Astrocyte of the cerebellum (primary cell): ENCODE measurements around the gene TNFAIP6.

Source experiments
- DNase-seq: peaks from one replicate; pipeline ENCODE4 v3.0.0-alpha.2; 2011; ENCODE audit warnings: low read depth
- H3K4me3 ChIP-seq: 2 replicates; pipeline ENCODE4 v1.5.1; 2011; ENCODE audit warnings: mild to moderate bottlenecking, low read depth, low read length, moderate library complexity
- in situ Hi-C: cut with HindIII; loops from 2 replicates; pipeline ENCODE4 v1.10.0; 2017; ENCODE audit warnings: low sequenced_read_pairs
- TF ChIP-seq, protein P1 (sequence below): IDR thresholded peaks from 2 replicates; pipeline ENCODE4 v1.5.1; 2012; ENCODE audit warnings: low read length, low read depth, moderate library complexity, mild to moderate bottlenecking; ENCODE audit errors: missing control alignments

The TNFAIP6 gene

DNA sequence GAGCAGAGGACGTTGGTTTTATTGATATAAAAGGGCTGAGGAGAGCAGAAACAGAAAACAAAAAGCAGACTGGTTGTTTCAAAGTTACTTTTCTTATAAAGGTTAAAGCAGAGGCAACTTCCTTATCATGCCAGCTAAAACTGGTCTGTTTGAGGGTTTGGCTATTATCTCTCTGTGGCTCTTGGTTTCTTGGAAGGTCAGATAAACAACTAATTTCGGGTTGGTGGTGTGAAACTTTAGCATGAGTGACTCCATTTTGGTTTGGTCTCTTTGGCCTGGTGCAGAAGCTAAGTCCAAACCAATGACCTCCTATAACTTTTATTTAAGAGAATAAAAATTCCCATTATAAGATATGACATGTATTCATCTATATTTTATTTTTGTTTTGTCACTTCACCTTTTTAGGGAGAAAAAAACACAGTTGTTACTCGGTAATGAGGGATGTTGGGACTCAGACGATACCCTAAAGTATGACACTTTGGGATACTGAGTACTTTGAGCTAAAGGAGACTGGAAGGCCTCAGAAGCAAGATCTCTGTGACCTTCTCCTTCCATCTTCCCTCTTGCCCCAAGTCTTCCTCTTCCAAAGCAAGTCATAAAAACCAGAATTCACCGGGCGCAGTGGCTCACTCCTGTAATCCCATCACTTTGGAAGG lies 23.3 kb downstream of the TNFAIP6 start:
- in situ Hi-C loops: no loop called here
- no peak for DNase-seq
- TF ChIP-seq, protein P1, sequence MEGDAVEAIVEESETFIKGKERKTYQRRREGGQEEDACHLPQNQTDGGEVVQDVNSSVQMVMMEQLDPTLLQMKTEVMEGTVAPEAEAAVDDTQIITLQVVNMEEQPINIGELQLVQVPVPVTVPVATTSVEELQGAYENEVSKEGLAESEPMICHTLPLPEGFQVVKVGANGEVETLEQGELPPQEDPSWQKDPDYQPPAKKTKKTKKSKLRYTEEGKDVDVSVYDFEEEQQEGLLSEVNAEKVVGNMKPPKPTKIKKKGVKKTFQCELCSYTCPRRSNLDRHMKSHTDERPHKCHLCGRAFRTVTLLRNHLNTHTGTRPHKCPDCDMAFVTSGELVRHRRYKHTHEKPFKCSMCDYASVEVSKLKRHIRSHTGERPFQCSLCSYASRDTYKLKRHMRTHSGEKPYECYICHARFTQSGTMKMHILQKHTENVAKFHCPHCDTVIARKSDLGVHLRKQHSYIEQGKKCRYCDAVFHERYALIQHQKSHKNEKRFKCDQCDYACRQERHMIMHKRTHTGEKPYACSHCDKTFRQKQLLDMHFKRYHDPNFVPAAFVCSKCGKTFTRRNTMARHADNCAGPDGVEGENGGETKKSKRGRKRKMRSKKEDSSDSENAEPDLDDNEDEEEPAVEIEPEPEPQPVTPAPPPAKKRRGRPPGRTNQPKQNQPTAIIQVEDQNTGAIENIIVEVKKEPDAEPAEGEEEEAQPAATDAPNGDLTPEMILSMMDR: no peak
- H3K4me3 ChIP-seq: no peak overlapping the region

DNA sequence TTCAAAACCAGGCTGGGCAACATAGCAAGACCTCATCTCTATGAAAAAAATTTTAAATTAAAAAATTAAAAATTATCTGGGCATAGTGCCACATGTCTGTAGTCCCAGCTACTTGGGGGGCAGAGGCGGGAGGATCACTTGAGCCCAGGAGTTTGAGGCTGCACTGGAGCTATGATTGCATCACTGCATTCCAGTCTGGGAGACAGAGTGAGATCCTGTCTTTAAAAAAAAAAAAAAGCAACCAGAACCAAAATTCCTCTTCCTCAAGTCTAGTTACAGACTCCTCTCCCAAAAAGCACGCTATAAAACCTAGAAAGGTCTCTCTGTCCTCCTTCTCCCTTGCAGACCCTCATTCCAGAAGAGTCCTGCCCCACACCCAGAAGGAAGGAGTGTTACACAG lies 23.9 kb downstream of the TNFAIP6 start:
- TF ChIP-seq, protein P1: no peak
- no peak for DNase-seq
- no peak overlapping the region for H3K4me3 ChIP-seq
- in situ Hi-C loops: no loop called here

DNA sequence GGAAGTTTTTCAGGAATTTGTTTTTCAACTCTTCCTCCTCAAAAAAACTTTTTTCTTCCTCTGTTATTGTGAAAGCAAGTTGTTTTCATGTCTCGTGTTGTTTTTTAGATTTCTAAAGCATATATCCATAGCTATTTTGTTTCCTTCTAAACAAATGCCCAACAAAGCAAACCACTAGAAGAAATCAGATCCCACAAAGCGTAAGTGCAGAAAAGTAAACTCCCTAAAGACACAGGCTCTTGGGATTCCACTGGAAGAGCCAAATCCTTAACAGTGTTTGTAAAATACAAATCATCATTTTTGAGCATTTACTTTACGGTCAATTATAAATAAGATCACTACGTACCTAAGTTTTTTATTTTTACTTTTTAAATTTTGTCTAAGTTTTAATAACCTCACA lies 30.6 kb downstream of the TNFAIP6 start:
- in situ Hi-C loops: no loop called here
- H3K4me3 ChIP-seq: no peak overlapping the region
- TF ChIP-seq, protein P1: no peak
- DNase-seq: no peak

DNA sequence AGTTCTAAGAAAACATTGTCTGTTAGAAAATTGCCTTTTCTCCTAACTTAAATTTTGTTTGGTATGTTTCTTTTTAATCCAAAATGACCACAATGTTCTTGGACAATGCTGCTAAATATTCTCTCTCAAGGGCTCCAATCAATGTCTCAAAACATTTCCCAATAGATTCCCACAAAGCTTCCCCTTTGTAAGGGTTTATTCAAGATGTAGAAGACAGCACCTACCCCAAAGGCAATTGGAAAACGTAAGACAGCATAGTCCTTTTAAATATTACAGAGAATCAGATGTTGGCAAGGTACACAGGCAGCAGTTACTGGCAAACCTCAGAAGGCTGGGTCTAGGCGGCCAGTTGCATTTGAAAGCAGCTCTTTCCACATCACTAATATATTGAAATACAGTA lies 34.0 kb downstream of the TNFAIP6 start:
- in situ Hi-C loops: no loop called here
- no peak for DNase-seq
- TF ChIP-seq, protein P1: no peak
- no peak overlapping the region for H3K4me3 ChIP-seq

DNA sequence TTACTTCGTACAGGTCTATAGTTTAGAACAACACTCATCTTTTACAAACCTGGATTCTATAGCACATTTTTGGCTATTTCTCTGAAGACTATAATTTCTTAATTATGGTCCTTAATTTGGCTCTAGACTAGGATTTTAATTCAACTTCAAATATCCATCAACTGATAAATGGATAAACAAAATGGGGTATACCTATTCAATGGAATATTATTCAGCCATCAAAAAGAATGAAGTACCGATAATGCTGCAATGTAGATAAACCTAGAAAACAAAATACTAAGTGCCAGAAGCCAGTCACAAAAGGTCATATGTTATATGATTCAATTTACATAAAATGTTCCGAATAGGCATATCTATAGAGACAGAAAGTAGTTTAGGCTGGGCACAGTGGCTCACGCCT lies 37.1 kb downstream of the TNFAIP6 start:
- in situ Hi-C loops: no loop called here
- no peak for DNase-seq
- H3K4me3 ChIP-seq: no peak overlapping the region
- TF ChIP-seq, protein P1: no peak

DNA sequence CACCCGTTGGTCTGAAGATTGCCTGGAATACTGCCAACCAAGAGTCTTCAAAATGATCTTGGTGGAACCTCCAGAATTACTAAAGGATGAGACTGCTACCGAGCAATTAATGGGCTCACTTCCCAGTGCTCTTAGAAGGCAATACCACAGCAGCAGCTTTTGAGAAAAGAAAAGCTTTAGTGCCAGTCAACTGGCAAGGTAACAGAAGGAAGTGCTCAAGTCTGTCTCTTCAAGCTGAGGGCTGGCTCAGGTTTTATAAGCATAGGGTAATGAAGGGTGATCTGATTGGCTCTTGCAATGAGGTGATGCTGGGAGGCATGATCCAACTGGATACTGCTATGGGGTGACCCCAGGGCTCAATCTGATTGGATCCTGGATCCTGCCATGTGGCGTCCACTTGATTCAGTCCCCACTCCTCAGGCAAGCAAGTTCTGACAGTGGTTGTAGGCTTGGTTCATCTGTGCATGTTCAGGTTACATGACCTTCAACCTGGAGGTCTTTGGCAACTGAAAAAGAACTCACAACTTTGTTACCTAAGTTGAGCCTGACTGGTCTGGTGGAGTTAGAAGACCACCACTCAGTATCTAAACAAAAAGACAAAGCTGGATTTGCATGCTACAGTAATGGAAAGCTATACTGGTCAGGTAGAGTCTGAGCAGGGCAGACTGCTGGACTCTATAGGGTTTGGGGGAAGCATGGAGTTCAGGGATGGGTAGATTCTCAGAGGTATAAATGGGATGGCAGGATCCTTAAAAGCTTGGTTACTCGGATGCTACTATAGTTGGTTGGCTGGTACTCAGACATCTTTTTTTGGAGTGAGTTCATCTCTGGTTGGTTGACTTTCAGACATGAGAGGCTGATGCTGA lies 38.4 kb downstream of the TNFAIP6 start:
- no peak overlapping the region for H3K4me3 ChIP-seq
- no peak for DNase-seq
- in situ Hi-C loops: no loop called here
- TF ChIP-seq, protein P1: no peak
